Common myeloid progenitor, CD34-positive (primary cell): Measurements from ENCODE around the gene ERMAP.

Experiments used
- CTCF ChIA-PET: fragments of 350-600 bp; sonication (Branson Sonifier 250); formaldehyde crosslinking; loops from one replicate; lab custom pipeline; 2021; ENCODE audit warnings: antibody characterized with exemption; lab: Charles Lee
- POLR2A ChIA-PET: fragments of 350-600 bp; sonication (Branson Sonifier 250); formaldehyde crosslinking; loops from one replicate; lab custom pipeline; 2021; ENCODE audit warnings: antibody characterized with exemption; lab: Charles Lee
- DNase-seq, 3 donors: peaks; one replicate each; pipeline versions ENCODE4 v3.0.0 to v3.0.0-alpha.2; 2013
- H3K27ac ChIP-seq, 2 experiments: 1 replicate in 1 of 2; 2 replicates in 1 of 2; pipeline ENCODE4 v1.7.0; 2013; ENCODE audit warnings: inconsistent platforms in 2 of 2, low read length in 2 of 2, mild to moderate bottlenecking in 2 of 2, low read depth in 1 of 2, moderate library complexity in 1 of 2; ENCODE audit not compliant: severe bottlenecking in 2 of 2, insufficient read depth in 1 of 2, poor library complexity in 1 of 2
- H3K27me3 ChIP-seq, 5 experiments: replicated peaks in 2 of 5; 1 replicate in 3 of 5; 2 replicates in 2 of 5; pipeline versions ENCODE4 v1.6.1 to v1.7.0; 2013; ENCODE audit warnings: low read length in 4 of 5, mild to moderate bottlenecking in 2 of 5, moderate library complexity in 2 of 5, inconsistent platforms in 1 of 5; ENCODE audit not compliant: insufficient read depth in 5 of 5, control insufficient read depth in 4 of 5
- H3K36me3 ChIP-seq, 4 experiments: 1 replicate in 2 of 4; 2 replicates in 2 of 4; pipeline versions ENCODE4 v1.6.1 to v1.7.0; 2013; ENCODE audit warnings: low read length in 3 of 4, control low read depth in 1 of 4, mild to moderate bottlenecking in 1 of 4; ENCODE audit not compliant: control insufficient read depth in 4 of 4, insufficient read depth in 4 of 4
- H3K4me1 ChIP-seq, 4 experiments: 1 replicate in 3 of 4; 2 replicates in 1 of 4; pipeline versions ENCODE4 v1.6.1 to v1.7.1; 2013; ENCODE audit warnings: low read length in 3 of 4, mild to moderate bottlenecking in 3 of 4, control low read depth in 1 of 4, inconsistent platforms in 1 of 4, moderate library complexity in 1 of 4; ENCODE audit not compliant: control insufficient read depth in 4 of 4, insufficient read depth in 4 of 4; ENCODE audit errors: control extremely low read depth in 1 of 4
- H3K4me3 ChIP-seq, 7 experiments: 1 replicate in 4 of 7; 2 replicates in 3 of 7; pipeline versions ENCODE4 v1.5.1 to v1.7.0; 2013; ENCODE audit warnings: mild to moderate bottlenecking in 7 of 7, low read length in 6 of 7, moderate library complexity in 6 of 7, inconsistent platforms in 2 of 7, low read depth in 2 of 7, control low read depth in 1 of 7; ENCODE audit not compliant: insufficient read depth in 4 of 7, control insufficient read depth in 1 of 7; ENCODE audit errors: extremely low read depth in 1 of 7
- H3K9me3 ChIP-seq, 5 experiments: 1 replicate in 4 of 5; 2 replicates in 1 of 5; pipeline versions ENCODE4 v1.6.1 to v1.7.1; 2013; ENCODE audit warnings: low read length in 4 of 5, mild to moderate bottlenecking in 2 of 5, inconsistent platforms in 1 of 5, low read depth in 1 of 5, moderate library complexity in 1 of 5; ENCODE audit not compliant: control insufficient read depth in 4 of 5, insufficient read depth in 2 of 5; ENCODE audit errors: control extremely low read depth in 1 of 5
- WGBS: methylation state at CpG from one replicate; pipeline ENCODE4 v1.1.5; 2013; ENCODE audit not compliant: insufficient coverage; 5-methylcytosine and 5-hydroxymethylcytosine counted together

Gene ERMAP

GRCh38 chr1:42784946-42785693 lies 31.8 kb upstream of the ERMAP start, which contains the start of gene TMEM269:
Gene TMEM269, plus strand, starts transcription at chr1:42784991. Its CDS starts 4,903 bp downstream, at chr1:42789894.
- POLR2A ChIA-PET, result no interaction called here
- H3K27ac ChIP-seq, result no peak within 1 kb of the TSS
- peaks cover 5 to 20% (median 11%) of the 10 kb centered on the region in 4 experiments for H3K36me3 ChIP-seq
- H3K4me3 ChIP-seq, result peak within 1 kb of the TSS in 5 of 7 experiments; percentile 25 to 71 (median 61)
- peaks cover 0 to 14% (median 12%) of the 10 kb centered on the region in 4 experiments for H3K4me1 ChIP-seq
- peak; percentile 29 to 78 (median 65) for DNase-seq
- no peaks in the 10 kb centered on the region for H3K27me3 ChIP-seq
- CTCF ChIA-PET, result interaction anchor here (1.2 kb wide), 1 partner anchor 14 kb away, joined by 4 read pairs; no protein-coding TSS in a partner anchor
- 15% methylated on average over 44 of the region's 54 CpGs for WGBS
- H3K9me3 ChIP-seq, result no peaks in the 10 kb centered on the region

DNA sequence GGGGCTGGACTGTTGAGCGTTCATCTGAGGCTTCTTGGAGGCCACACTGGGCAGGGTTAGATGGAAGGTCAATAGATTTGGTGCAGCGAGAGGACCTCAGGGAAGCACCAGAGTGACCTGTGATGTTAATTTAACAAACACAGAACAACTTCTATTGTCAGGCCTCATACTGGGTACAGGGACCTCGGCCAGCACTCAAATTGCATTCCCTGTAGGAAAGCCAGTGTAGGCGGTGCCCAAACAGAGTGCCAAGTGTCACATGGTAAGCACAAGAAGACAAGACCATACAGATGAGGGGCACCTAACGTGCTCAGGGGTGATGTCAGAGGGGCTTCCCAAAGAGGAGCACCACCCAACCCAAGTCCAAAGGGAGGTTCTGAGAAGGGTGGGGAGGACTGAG lies 30.8 kb upstream of the ERMAP start:
- Histone ChIP-seq H3K27me3 (no peaks in the 10 kb centered on the region), H3K4me3 (no peak overlapping the region), H3K36me3 (peaks cover 2 to 10% (median 6%) of the 10 kb centered on the region in 4 experiments), H3K27ac (no peak overlapping the region), H3K4me1 (peaks cover 0 to 14% (median 12%) of the 10 kb centered on the region in 4 experiments), H3K9me3 (no peaks in the 10 kb centered on the region)
- 100% methylated on average over 5 of the region's 5 CpGs for WGBS
- no peak for DNase-seq
- ChIA-PET POLR2A (interaction anchor here (0.7 kb wide), 1 partner anchor 30 kb away, joined by 3 read pairs; no protein-coding TSS in a partner anchor), CTCF (no interaction called here)

GRCh38 chr1:42788021-42788420 lies 28.9 kb upstream of the ERMAP start:
- CTCF ChIA-PET, result no interaction called here
- Histone ChIP-seq H3K36me3 (peaks cover 0 to 4% (median 0%) of the 10 kb centered on the region in 4 experiments), H3K27me3 (no peaks in the 10 kb centered on the region), H3K27ac (no peak overlapping the region), H3K9me3 (no peaks in the 10 kb centered on the region), H3K4me1 (peaks cover 0 to 14% (median 12%) of the 10 kb centered on the region in 4 experiments), H3K4me3 (no peak overlapping the region)
- 100% methylated on average over 1 of the region's 1 CpG for WGBS
- POLR2A ChIA-PET, result no interaction called here
- DNase-seq, result no peak

GRCh38 chr1:42793824-42794223 lies 23.1 kb upstream of the ERMAP start:
- no peaks in the 10 kb centered on the region for H3K9me3 ChIP-seq
- WGBS, result 100% methylated on average over 1 of the region's 2 CpGs
- H3K27me3 ChIP-seq, result no peaks in the 10 kb centered on the region
- POLR2A ChIA-PET, result no interaction called here
- no peaks in the 10 kb centered on the region for H3K4me1 ChIP-seq
- no peak for DNase-seq
- H3K36me3 ChIP-seq, result no peaks in the 10 kb centered on the region
- no peak overlapping the region for H3K4me3 ChIP-seq
- CTCF ChIA-PET, result interaction anchor here (0.6 to 1.1 kb wide), 2 partner anchors 15 to 588 kb away, joined by 3 read pairs; no protein-coding TSS in a partner anchor
- no peak overlapping the region for H3K27ac ChIP-seq

- CTCF ChIA-PET, result no interaction called here
- H3K36me3 ChIP-seq, result no peaks in the 10 kb centered on the region
- POLR2A ChIA-PET, result no interaction called here
- no peaks in the 10 kb centered on the region for H3K9me3 ChIP-seq
- H3K27me3 ChIP-seq, result no peaks in the 10 kb centered on the region
- 86% methylated on average over 1 of the region's 3 CpGs for WGBS
- DNase-seq, result no peak
- H3K4me3 ChIP-seq, result no peak overlapping the region
- H3K4me1 ChIP-seq, result peaks cover 0 to 4% (median 0%) of the 10 kb centered on the region in 4 experiments
- no peak overlapping the region for H3K27ac ChIP-seq
Measured at GRCh38 chr1:42797414-42797813, 19.5 kb upstream of the ERMAP start.

DNA sequence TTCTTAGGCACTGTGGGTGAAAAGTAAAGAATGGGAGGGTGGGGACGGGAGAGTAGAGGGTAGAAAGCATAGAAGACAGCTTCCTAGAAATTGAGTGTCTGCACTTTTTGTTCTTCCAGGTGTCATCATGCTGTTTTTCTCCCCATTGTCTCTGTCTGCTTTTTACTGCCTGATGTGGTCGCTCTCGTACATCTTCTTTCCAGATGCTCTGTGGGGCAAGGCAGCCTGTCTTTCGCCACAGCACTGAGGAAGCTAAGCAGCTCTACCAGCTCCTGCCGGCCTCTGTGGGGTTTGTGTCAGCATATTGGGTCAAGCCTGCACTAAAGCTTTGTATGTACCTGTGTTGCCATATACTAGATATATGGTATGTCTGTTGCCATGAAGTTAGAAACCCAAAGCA lies 18.9 kb upstream of the ERMAP start:
- WGBS, result 100% methylated on average over 4 of the region's 5 CpGs

More for the DNA sequence above, 18.9 kb upstream of the ERMAP start:
- Histone ChIP-seq H3K9me3 (no peaks in the 10 kb centered on the region), H3K27ac (no peak overlapping the region), H3K4me1 (peaks cover 0 to 4% (median 0%) of the 10 kb centered on the region in 4 experiments), H3K27me3 (no peaks in the 10 kb centered on the region), H3K36me3 (no peaks in the 10 kb centered on the region), H3K4me3 (no peak overlapping the region)
- CTCF ChIA-PET, result no interaction called here
- POLR2A ChIA-PET, result no interaction called here
- no peak for DNase-seq
